DMS 273 treated with DMSO at 0.1 percent for 48 hours (cell line): ENCODE measurements around the gene PNP.
"Not testable (repeated sequence)": the region's sequence is repeated elsewhere in the genome, so short reads cannot be mapped to it uniquely, and the experiment has no call there.

Experiments used
- DNase-seq: peaks from one replicate; lab custom pipeline; 2025; lab: John Stamatoyannopoulos, UW

PNP gene

DNA sequence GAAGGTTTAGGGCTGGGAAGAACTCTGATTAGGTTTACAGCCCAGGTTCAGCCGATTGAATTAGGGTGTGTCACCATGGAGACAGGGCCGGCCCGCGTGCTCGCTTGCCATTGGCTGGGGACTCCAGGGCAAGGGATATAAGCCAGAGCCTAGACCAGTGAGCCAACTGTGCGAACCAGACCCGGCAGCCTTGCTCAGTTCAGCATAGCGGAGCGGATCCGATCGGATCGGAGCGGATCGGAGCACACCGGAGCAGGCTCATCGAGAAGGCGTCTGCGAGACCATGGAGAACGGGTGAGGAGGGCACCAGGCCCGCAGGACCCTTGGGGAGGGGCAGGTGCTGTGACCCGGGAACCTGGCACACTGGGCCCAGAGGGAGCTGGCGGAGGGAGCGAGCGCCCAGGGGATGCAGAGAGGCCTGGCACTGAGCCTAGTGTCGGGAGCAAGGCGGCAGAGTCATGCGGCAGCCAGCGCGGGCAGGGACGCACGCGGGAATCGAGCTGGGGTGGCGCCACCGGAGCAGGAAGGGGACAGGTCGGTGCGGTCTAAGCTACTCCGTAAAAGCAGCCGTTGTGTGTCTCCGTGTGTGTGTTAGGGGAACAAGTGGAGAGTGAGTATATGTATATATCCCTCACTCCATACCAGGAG, at the start of gene PNP:
PNP (plus strand) TSS at position 165 of the 648 bp plus-strand sequence; CDS start at position 284, 119 bp downstream.
- peak; percentile 86 for DNase-seq

DNA sequence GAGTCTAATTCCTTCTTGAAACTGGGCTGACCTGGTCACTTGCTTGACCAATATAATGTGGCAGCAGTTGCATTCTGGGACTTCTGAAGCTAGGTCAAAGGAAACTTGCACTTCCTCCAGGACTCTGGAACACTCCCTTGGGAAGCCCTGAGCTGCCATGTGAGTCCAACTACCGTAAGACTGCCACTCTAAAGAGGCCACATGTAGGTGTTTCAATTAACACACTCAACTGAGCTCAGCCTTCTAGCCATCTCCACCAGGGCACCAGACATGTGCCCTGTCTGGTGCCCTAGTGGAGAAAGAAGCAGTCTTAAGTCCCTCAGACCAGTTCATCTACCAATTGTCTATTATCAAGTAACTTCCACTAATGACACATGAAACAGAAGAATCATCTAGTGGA, 49.8 kb upstream of the PNP start:
- no peak for DNase-seq

DNA sequence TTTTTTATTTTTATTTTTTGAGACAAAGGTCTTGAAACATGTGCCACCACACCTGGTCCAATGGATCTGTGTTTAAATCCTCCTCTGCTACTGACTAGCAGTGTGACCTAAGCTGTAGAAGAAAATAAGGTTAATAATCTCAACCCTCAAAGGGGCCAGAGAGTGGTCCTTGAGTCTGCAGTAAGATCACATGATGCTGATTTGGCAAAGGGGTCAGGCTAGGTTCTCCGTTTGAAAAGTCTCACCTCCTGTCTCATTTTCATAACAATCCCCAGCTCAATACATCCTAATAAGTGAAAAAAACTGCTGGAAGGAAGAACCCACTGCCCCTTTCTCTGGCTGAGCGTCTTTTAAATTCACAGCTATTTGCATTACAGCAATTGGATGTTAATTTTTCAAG, 47.9 kb upstream of the PNP start:
- DNase-seq = no peak

DNA sequence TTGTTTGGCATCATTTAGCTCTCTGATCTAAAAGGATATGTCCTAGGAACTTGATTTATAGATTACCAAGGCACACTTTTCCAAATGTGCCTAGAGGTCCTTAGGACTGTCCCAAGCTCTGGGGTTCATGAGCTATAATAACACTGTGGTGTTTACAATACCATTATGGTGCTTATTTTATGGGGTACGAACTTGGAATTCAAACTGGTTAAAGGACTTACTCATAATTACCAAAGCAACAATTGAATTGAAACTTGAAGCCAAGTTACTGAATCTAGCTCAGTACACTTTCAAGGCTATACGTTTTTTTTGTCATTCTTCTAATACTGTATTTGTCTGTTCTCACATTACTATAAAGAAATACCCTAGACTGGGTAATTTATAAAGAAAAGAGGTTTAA, 46.3 kb upstream of the PNP start:
- DNase-seq = no peak

DNA sequence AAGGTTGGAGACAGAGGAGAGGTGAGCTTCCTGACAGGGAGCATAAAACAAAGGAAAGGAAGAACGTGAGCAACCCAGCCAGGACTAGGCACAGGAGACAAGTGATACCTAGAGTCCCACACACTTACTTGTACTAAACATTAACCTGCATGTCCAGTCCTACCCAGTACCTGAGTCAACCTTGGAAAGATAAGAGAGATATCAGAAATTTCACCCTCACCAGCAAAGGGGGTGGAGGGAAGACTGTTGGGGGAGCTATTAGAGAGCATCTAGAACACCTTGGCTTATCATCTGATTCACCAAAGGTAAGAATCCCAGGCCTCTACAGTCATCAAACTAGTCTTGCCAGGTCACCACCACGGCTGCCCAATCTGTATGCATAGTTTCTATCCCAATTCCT, 44.4 kb upstream of the PNP start:
- DNase-seq = no peak

DNA sequence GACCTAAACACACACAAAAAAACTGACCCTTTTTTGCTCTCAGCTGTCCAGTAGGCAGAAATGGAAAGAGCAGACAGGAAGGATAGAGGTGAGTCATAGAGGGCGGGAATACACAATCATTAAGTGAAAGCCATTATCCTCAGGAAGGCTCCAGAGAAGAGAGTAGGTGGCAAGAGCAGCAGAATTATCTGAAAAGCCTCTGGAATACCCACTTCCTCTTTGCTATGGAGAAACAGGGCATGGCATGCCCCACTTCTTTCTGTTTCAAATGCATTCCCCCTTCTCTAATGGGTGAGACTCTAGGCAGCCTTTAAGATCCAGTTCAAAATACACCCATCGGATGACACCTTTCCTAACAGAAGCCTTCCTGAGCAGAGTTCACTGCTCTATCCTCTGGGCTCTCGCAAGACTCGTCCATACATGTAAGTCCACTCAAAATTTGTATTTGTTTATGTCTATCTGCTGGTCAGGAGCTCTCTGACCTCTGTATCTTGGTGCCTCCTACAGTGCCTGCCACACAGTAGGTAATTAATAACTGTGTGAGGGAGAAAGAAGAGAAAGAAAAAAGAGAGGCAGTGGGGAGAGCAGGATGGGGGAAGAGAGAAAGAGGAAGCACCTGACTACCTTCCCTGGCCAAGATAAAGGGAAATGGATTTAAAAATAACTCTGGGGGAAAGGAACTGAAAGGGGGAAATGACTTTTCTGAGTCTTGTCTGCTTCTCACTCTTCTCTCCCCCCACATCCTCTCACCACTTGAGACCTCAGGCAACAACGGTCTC, 41.8 kb upstream of the PNP start:
- DNase-seq = no peak

DNA sequence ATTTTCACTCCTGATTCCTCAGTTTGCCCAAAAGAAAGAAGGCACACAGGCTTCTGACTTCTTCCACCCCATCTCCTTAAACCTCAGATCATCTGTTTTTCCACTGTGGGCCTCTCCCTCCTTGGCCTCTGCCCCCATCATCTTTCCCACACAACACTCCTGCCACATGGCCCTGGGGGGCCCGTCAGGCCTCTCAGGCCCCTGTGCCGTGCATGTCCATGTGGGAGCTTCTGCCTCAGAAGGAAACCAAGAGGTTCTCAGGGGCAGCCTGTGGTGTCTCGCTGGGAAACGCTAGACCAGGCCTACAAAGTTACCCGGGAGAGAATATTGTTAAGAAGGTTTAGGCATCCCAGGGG, 41.2 kb upstream of the PNP start:
- no peak for DNase-seq

DNA sequence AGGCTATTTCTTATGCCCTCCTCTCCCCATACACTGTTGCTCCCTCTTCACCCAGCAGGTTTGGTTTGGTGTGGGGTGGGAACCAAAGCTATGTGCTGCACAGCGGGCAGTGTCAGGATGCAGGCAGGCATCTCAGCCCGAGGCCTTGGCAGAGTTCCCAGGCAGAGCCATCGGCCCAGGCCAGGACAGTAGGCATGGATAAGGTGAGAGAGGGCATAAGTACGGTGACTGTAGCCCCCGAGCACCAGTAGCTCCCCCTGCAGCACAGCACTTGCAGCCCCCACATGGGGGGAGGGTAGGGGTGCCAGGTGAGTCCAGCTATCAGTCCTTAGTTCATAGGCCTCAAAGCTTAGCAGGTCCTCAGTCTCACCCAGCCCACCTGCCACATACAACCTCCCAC, 40.4 kb upstream of the PNP start:
- DNase-seq = no peak

DNA sequence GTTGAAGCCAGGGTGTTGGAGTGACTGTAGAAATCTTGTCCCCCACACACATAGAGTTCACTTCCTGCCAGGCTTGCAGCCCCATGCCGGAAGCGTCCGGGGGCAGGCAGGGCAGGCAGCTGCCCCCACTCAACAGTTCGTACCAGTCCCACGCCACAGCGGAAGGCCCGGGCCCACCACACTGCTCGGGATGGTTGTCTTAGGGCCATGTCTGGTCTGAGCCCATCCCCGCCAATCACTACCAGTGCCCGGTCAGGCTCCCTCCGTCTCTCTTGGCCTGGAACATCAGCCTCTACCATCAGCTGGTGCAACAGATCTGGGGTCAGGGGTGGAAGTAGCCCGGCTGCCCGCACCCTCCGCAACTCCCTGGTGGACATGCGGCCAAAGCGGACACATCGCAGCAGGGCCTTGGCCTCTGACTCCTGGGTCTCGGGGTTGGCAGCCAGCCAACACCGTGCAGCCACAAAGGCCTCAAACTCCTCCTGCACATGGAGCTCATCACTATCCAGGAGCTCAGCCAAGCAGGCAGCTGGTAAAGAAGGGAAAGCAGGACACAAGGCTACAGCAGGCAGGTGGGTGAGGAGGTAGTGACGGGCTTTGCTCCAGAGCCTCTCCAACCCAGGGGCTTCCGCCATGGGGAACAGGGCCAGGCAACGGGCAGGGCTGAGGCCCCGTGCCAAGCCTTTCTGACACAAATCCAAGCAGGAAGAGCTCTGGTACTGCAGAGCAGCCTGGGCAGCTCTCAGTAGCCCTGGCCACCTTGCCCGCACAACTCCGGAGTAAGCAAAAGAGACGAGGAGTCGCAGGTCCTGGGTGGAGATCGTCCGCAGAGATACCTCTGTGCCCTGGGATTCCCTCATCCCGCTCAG, 39.2 kb upstream of the PNP start:
- no peak for DNase-seq

DNA sequence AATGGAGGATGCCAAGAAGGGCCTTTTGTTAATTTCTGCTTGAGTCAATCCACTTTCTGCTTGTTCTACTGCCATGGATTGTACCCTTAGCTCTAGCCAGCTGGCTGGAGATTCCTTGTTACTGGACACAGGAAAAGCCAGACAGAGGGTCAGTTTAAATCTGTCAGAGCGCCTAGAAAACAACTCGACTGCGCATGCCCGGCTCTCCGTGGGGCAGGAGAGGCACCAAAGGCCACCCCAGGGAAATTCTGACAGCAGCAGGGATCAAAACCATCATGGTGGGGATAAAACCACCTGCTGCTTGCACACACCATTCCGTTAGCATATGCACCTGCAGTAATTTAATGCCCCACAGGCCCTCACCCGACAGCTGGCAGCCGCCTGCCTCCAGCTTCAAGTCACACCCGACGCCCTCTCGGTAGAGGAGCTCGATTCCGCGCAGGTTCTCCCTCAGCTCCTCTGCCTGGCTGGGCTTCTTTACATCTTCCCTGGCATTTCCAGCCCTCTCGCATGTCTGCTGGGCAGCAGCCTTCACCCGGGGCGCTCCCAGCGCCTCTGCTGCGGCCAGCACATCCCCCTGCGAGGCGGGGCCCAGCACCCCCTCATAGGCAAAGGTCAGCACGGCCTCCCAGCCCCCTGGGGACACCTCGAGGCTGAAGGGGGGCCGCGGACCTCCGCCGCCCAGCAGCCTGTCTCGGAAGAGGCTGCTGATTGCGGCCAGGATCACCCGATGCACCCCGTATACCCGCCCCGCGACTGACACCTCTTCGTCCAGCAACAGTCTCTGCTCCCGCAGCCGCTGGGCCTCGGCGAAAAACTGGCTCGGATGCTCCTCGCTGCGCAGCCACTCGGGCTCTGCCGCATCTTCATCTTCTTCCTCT, 34.3 kb upstream of the PNP start:
- no peak for DNase-seq

DNA sequence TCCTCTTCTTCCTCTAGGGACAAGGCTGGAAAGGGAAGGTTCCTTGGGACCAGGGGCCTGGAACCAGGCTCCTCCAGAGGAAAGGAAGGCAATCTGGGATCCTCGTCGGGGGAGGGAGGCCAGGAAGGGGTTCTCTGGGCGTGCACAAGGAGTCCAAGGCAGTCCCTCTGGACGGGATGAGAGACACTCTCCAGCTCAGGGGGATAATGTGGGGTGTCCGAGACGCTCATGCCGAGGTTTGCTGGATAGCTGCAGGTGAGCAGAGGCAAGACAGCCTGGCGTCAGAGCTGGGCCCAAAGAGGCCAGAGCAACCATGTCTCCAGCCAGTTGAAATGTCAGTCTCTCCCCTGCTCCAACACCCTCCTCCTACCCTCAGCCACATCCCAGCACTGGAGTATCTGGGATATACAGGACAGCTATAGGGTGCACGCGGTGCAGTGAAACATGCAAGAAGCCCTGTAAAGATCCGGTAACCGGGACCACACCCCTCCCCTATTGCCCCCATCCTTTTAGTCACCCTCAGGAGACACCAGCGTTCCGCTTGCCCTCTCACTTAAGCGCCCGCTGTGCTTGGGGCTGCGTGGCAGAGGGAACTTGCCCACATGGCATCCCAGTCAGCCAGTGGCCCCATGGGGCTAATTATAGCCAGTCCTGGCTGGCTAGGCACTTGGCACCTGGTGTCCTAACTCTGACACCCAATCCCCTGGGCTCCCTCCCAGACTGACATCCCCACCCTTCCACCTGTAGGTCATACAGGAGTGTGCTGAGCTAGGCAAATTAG, 33.4 kb upstream of the PNP start, which contains the start of gene KLHL33:
KLHL33 (minus strand) TSS at position 585 of the 781 bp plus-strand sequence; CDS start at position 230, 355 bp downstream.
- DNase-seq = no peak

DNA sequence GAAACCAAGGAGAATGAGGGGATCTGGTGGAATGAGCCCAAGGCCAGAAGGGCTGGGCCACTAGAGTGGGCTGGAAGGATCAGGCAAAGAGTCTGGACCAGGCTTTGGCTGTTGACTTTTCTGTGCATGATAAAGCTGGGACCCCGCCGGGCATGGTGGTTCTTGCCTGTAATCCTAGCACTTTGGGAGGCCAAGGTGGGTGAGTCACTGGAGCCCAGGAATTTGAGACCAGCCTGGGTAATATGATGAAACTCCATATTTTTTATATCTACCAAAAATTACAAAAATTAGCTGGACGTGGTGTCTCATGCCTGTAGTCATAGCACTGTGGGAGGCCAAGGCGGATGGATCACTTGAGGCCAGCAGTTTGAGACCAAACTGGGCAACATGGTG, 32.8 kb upstream of the PNP start:
- no peak for DNase-seq

DNA sequence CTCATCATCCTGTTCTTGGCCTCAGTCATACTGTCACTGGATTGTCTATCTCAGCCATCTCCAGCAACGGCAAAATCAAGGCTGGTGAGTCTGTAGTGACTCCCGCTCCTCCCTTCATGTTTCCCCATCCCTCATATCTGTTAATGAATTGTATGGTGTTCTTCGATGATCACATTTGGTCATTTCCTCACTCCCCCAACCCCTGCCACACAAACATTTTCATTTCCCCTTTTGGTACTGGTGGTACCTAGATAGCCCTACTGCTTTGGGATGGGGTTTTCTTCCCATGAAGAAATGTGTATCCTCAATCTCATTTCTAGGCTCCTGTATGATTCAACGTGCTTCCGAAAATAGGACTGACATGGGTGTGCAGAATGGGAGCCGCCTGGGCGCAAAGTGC, 30.5 kb upstream of the PNP start:
- no peak for DNase-seq

DNA sequence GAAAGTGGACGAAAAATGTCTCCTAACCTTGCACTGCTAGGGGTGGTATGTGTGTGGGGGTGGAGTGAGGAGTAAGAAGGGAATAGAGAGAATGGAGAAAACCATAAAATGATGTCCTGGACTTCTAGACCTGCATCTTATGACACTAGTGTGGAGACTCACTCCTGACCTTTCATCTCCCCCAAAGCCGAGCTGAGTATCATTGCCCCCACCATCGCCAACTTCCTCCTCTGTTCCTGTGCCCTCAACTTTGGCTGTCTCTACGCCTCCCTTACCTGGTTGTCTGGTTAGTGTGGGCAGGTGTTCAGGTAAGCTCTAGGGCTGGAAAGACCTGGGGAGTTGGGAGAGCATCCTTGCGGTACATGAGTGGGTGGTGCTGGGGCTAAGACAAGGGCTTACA, 28.7 kb upstream of the PNP start:
- DNase-seq = no peak

DNA sequence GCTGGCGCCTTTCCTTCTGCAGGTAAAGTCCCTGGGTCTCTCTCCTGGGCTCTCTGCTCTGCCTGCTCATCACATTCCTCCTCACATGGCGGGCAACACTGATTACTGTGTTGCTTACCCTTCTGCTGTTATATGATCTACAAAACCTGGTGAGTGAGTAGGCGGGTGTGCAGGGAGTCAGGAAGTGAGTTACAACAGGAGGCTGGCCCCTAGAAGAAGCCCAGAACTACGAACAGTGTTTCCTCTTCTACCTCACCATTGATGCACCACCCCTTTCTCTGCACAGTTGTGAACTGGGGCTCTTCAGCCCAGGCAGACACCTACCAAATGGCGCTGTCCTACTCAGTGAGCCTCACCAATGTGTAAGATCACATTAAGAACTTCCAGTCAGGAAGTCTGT, 28.3 kb upstream of the PNP start:
- no peak for DNase-seq

DNA sequence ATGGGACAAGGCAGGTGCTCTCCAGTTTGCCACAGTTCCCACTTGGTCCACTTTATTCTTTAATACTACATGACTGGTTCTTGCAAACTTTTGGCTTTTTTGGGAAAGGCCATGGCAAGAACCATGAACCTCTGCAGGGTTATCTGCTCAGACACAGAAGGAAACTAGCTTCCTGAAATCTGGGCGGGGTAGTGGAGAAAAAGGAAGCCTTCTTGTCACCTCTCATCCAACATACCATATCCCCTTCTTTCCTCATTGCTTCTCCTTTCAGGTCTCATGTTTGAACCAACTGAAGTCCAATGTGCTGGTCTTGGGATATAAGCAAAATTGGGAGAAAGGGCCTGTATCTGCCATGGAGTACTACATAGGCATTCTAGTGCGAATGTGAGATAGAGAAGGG, 27.7 kb upstream of the PNP start:
- DNase-seq = no peak

DNA sequence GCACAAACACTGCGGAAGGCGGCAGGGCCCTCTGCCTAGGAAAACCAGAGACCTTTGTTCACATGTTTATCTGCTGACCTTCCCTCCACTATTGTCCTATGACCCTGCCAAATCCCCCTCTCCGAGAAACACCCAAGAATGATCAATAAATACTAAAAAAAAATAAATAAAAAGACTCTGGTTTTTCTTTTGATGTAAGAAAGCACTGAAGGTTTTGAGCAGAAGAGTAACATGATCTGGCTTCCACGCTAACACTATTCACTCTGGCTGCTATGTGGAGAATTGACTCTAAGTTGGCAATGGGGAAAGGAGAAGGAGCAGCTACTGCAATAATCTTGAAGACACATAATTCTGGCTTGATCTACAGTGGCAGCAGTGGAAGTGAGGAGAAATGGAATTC, 25.6 kb upstream of the PNP start:
- not testable (repeated sequence) for DNase-seq

DNA sequence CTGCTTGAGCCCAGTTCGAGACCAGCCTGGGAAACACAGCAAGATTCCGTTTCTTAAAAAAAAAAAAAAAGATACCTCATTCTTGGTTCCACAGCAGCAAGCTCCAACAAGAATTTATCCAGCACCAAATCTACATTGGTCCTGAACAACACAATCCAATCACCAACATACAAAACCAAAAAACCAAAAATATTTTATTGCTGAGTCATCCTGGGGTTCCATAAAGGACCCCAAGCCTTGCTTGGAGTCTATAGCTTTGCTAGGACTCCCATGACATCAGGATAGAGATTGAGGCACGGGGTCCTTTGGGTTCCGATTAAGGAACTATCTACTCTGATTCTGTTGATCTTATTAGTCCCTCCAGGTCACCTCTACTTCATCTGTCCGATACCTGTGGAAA, 22.3 kb upstream of the PNP start:
- DNase-seq = no peak

DNA sequence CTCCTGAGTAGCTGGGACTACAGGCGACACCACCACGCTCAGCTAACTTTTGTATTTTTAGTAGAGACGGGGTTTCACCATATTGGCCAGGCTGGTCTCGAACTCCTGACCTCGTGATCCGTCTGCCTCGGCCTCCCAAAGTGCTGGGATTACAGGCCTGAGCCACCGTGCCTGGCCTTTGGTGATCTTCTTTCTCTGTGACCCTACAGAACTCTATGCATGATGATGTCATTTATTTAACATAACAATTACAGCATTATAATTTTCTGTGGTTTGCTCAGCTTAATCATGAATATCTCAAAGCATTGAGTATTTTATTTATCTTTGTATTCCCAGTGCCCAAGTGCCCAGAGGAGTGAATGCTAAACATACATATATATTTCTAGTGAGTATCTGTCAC, 16.4 kb upstream of the PNP start:
- DNase-seq = not testable (repeated sequence)

DNA sequence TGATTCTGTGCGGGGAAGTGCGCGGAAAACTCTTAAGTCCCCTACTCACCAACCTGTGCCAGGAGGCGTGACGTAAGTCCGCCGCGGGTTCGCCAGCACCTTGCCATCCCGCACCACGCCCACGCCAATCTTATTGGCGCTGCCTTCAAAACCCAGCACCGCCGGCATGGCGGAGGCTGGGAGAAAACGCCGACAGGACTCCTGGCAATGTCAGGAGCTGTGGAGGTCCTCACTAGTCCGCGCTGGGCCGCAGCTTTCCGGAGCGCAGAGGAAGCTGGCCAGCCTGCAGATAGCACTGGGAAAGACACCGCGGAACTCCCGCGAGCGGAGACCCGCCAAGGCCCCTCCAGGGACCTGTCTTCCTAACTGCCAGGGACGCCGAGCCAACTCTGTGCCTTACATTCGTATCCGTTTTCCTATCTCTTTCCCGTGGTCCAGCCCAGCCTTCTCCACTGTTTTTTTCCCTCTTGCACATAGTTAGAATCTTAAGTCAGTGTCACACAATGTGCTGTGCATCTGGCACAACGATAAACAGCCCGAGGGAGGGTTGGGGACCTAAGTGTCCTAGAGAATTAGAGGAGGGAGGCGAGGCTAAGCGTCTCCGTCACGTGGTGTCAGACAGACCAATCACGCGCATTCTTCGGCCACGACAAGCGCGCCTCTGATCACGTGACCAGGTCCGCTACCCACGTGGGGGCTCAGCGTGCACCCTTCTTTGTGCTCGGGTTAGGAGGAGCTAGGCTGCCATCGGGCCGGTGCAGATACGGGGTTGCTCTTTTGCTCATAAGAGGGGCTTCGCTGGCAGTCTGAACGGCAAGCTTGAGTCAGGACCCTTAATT, 14.5 kb upstream of the PNP start, which contains the start of the genes APEX1 and OSGEP:
APEX1 (plus strand) TSS at position 711 of the 839 bp plus-strand sequence. CDS start 420 bp downstream, outside the sequence.
OSGEP (minus strand) TSS at position 297 of the 839 bp plus-strand sequence; CDS start at position 168, 129 bp downstream.
- peak; percentile 96 for DNase-seq
